Transverse colon (tissue), 3 donors: ENCODE measurements around the gene SUFU.

Experiments used
- EP300 ChIP-seq: sonication (generic); formaldehyde crosslinking; IDR thresholded peaks from one replicate; pipeline ENCODE4 v1.6.1; 2017; ENCODE audit warnings: antibody characterized with exemption, low read depth
- POLR2A ChIP-seq: fragments of 450-650 bp; IDR thresholded peaks from one replicate; pipeline ENCODE4 v1.6.1; 2016; ENCODE audit warnings: antibody characterized with exemption, mild to moderate bottlenecking, moderate library complexity
- POLR2AphosphoS5 ChIP-seq, 3 donors: sonication (generic); formaldehyde crosslinking; IDR thresholded peaks; one replicate each; pipeline ENCODE4 v1.6.1; 2016; ENCODE audit warnings: antibody characterized with exemption in 3 of 3

- no peak for TF ChIP-seq POLR2A
- TF ChIP-seq POLR2AphosphoS5 (IDR thresholded peaks at IDR 0.05), result peak in 1 of 3 donors; percentile 19
- no peak for TF ChIP-seq EP300
Observed at GRCh38 chr10:102473445-102474331, 30.1 kb upstream of the SUFU start.
